IMR-90 (cell line): ENCODE results near the gene VEGFC. TPM values are rescaled to one million over a fixed set of nuclear protein-coding genes. Genes with fewer than 3 reads are reported as not detected.

Experiments used
- ATAC-seq: fragments of 200-7000 bp; cut with Tn5 transposase; 2 replicates; pipeline ENCODE4 v1.9.1; 2020; ENCODE audit warnings: low read depth, mild to moderate bottlenecking, moderate library complexity
- BruUV-seq: library from RNA; stranded (reverse); fragments of 400-500 nt; replicated peaks from 2 replicates; lab custom pipeline; 2021; lab: Mats Ljungman, UMichigan
- CTCF ChIA-PET: fragments of 300-600 bp; formaldehyde crosslinking; extraction: SDS; loops from one replicate; lab custom pipeline; 2021; ENCODE audit warnings: antibody characterized with exemption; lab: Yijun Ruan, JAX
- POLR2A ChIA-PET: fragments of 300-600 bp; sonication (Branson Sonifier 250); formaldehyde crosslinking; loops from one replicate; lab custom pipeline; 2022; ENCODE audit warnings: antibody characterized with exemption; ENCODE audit not compliant: unreplicated experiment; lab: Charles Lee
- DNase-seq: peaks from one replicate; pipeline ENCODE4 v3.0.0; 2013
- H2AFZ ChIP-seq: replicated peaks from 2 replicates; pipeline ENCODE3; 2013; ENCODE audit warnings: low read length, mild to moderate bottlenecking; ENCODE audit not compliant: poor library complexity
- H2AK5ac ChIP-seq: 2 replicates; pipeline ENCODE4 v1.6.1; 2013; ENCODE audit warnings: low read depth, low read length, inconsistent platforms
- H2AK9ac ChIP-seq: replicated peaks from 2 replicates; pipeline ENCODE3; 2013; ENCODE audit warnings: mild to moderate bottlenecking, low read depth, low read length, moderate library complexity; ENCODE audit not compliant: poor library complexity
- H2BK120ac ChIP-seq: 2 replicates; pipeline ENCODE4 v1.6.1; 2013; ENCODE audit warnings: low read depth, low read length, inconsistent platforms
- H2BK15ac ChIP-seq: 3 replicates; pipeline ENCODE4 v1.6.1; 2013; ENCODE audit warnings: low read depth, low read length, inconsistent platforms
- H2BK20ac ChIP-seq: 2 replicates; pipeline ENCODE4 v1.6.1; 2013; ENCODE audit warnings: low read depth, mild to moderate bottlenecking, inconsistent platforms, low read length, moderate library complexity
- H2BK5ac ChIP-seq: 2 replicates; pipeline ENCODE4 v1.6.1; 2013; ENCODE audit warnings: mild to moderate bottlenecking, low read depth, low read length, inconsistent platforms; ENCODE audit not compliant: poor library complexity, severe bottlenecking
- H3K14ac ChIP-seq: replicated peaks from 2 replicates; pipeline ENCODE4 v1.6.1; 2013; ENCODE audit warnings: low read depth, low read length, inconsistent platforms
- H3K18ac ChIP-seq: 2 replicates; pipeline ENCODE4 v1.6.1; 2013; ENCODE audit warnings: low read depth, low read length, control low read depth
- H3K23ac ChIP-seq: 2 replicates; pipeline ENCODE4 v1.6.1; 2013; ENCODE audit warnings: low read depth, low read length, inconsistent platforms
- H3K27ac ChIP-seq: 2 replicates; pipeline ENCODE4 v1.5.1; 2013; ENCODE audit warnings: mild to moderate bottlenecking, control low read depth, low read length; ENCODE audit not compliant: insufficient read depth
- H3K27me3 ChIP-seq: 2 replicates; pipeline ENCODE4 v1.6.1; 2013; ENCODE audit warnings: low read length; ENCODE audit not compliant: control insufficient read depth, insufficient read depth
- H3K36me3 ChIP-seq: 2 replicates; pipeline ENCODE4 v1.6.1; 2013; ENCODE audit warnings: low read length, mixed read lengths; ENCODE audit not compliant: control insufficient read depth, insufficient read depth
- H3K4ac ChIP-seq: 2 replicates; pipeline ENCODE4 v1.6.1; 2013; ENCODE audit warnings: low read depth, low read length, inconsistent platforms
- H3K4me1 ChIP-seq: 2 replicates; pipeline ENCODE4 v1.6.1; 2013; ENCODE audit warnings: low read length, mixed read lengths; ENCODE audit not compliant: control insufficient read depth, insufficient read depth
- H3K4me2 ChIP-seq: 2 replicates; pipeline ENCODE4 v1.6.1; 2013; ENCODE audit warnings: low read depth, mild to moderate bottlenecking, control low read depth, low read length, moderate library complexity
- H3K4me3 ChIP-seq: 2 replicates; pipeline ENCODE4 v1.5.1; 2013; ENCODE audit warnings: low read depth, mild to moderate bottlenecking, control low read depth, low read length, moderate library complexity; ENCODE audit not compliant: insufficient read depth
- H3K56ac ChIP-seq: 2 replicates; pipeline ENCODE4 v1.6.1; 2013; ENCODE audit warnings: low read length, inconsistent platforms; ENCODE audit not compliant: insufficient read depth; ENCODE audit errors: extremely low read depth
- H3K79me1 ChIP-seq, 2 experiments: 2 replicates each; pipeline ENCODE4 v1.6.1; 2013; ENCODE audit warnings: low read length in 2 of 2, inconsistent platforms in 1 of 2, low read depth in 1 of 2
- H3K9ac ChIP-seq: 2 replicates; pipeline ENCODE4 v1.6.1; 2013; ENCODE audit warnings: low read depth, low read length, control low read depth
- H3K9me1 ChIP-seq: 2 replicates; pipeline ENCODE4 v1.6.1; 2013; ENCODE audit warnings: low read length, inconsistent platforms; ENCODE audit not compliant: insufficient read depth
- H3K9me3 ChIP-seq: 2 replicates; pipeline ENCODE4 v1.6.1; 2013; ENCODE audit warnings: low read length; ENCODE audit not compliant: control insufficient read depth, insufficient read depth
- H4K20me1 ChIP-seq: 2 replicates; pipeline ENCODE4 v1.6.1; 2013; ENCODE audit warnings: low read length, inconsistent platforms; ENCODE audit not compliant: insufficient read depth
- H4K5ac ChIP-seq: 2 replicates; pipeline ENCODE4 v1.6.1; 2013; ENCODE audit warnings: mild to moderate bottlenecking, low read depth, low read length, control low read depth
- H4K8ac ChIP-seq, 2 experiments: 2 replicates each; pipeline ENCODE4 v1.6.1; 2013; ENCODE audit warnings: low read depth in 2 of 2, low read length in 2 of 2, control low read depth in 1 of 2, inconsistent platforms in 1 of 2
- H4K91ac ChIP-seq: 2 replicates; pipeline ENCODE4 v1.6.1; 2013; ENCODE audit warnings: low read depth, low read length, inconsistent platforms; ENCODE audit not compliant: insufficient read depth
- CEBPB ChIP-seq: IDR thresholded peaks from 2 replicates; pipeline ENCODE4 v1.6.1; 2012; ENCODE audit warnings: low read depth, low read length, improper control_type of control experiment
- CHD1 ChIP-seq: IDR thresholded peaks from 2 replicates; pipeline ENCODE4 v1.6.1; 2012; ENCODE audit warnings: low read depth, low read length, improper control_type of control experiment
- FOS ChIP-seq: fragments of 150-350 bp; IDR thresholded peaks from 2 replicates; pipeline ENCODE4 v1.6.1; 2016; ENCODE audit warnings: low read depth, low read length
- MAZ ChIP-seq: IDR thresholded peaks from 2 replicates; pipeline ENCODE4 v1.6.1; 2012; ENCODE audit warnings: low read depth, mild to moderate bottlenecking, low read length, improper control_type of control experiment, moderate library complexity, borderline replicate concordance
- NFE2L2 ChIP-seq: fragments of 150-350 bp; IDR thresholded peaks from 2 replicates; pipeline ENCODE4 v1.6.1; 2016; ENCODE audit warnings: low read depth, mild to moderate bottlenecking, low read length
- RAD21 ChIP-seq: IDR thresholded peaks from 2 replicates; pipeline ENCODE4 v1.6.1; 2012; ENCODE audit warnings: low read length, improper control_type of control experiment
- RCOR1 ChIP-seq: IDR thresholded peaks from 2 replicates; pipeline ENCODE4 v1.6.1; 2012; ENCODE audit warnings: mild to moderate bottlenecking, low read length, improper control_type of control experiment; ENCODE audit not compliant: insufficient replicate concordance
- RFX5 ChIP-seq: IDR thresholded peaks from 2 replicates; pipeline ENCODE4 v1.8.0; 2012; ENCODE audit warnings: low read depth, mild to moderate bottlenecking, low read length, moderate library complexity
- WGBS, 2 experiments: methylation state at CpG; one replicate each; pipeline versions ENCODE4 v1.1.5 to v1.1.7; 2013; ENCODE audit warnings: missing lambda C conversion rate in 2 of 2; ENCODE audit not compliant: insufficient read length in 1 of 2; ENCODE audit errors: extremely low coverage in 2 of 2; 5-methylcytosine and 5-hydroxymethylcytosine counted together
- dilution Hi-C: fragments of 300-500 bp; cut with HindIII; formaldehyde crosslinking; loops from one replicate; pipeline ENCODE4 v1.14.3; 2018; ENCODE audit warnings: low sequenced_read_pairs; ENCODE audit not compliant: unreplicated experiment
- in situ Hi-C: fragments of 300-500 bp; cut with MboI; formaldehyde crosslinking; loops from 3 replicates; pipeline ENCODE4 v1.14.3; 2019; ENCODE audit warnings: low sequenced_read_pairs, inconsistent platforms, mixed read lengths
- intact Hi-C: fragments of 100-400 bp; cut with micrococcal nuclease; formaldehyde crosslinking; loops from 2 replicates; pipeline ENCODE4 v1.10.0; 2022
- polyA plus RNA-seq, 3 experiments: library from polyadenylated mRNA; depleted of rRNA; stranded (reverse); fragments of >200 nt; gene quantifications; 2 replicates each; pipeline ENCODE4 v1.2.3, GENCODE V29; 2012; ENCODE audit warnings: low replicate concordance in 1 of 3
- total RNA-seq: library from RNA; depleted of rRNA; stranded (reverse); fragments of >200 nt; gene quantifications from 2 replicates; pipeline ENCODE4 v1.2.3, GENCODE V29; 2012
- TF ChIP-seq, protein P1 (sequence below): conservative IDR thresholded peaks from 2 replicates; pipeline ENCODE4 v1.5.1; 2012; ENCODE audit warnings: mild to moderate bottlenecking, low read depth, low read length, improper control_type of control experiment
- TF ChIP-seq, protein P2 (sequence below): fragments of 150-350 bp; IDR thresholded peaks from 2 replicates; pipeline ENCODE4 v1.6.1; 2016; ENCODE audit warnings: low read depth, mild to moderate bottlenecking, low read length, moderate library complexity, borderline replicate concordance

VEGFC gene
- total and polyA plus RNA-seq, 2 of the 4 experiments (the other 2 are of a cell fraction): 22.9 to 49.7 TPM

DNA sequence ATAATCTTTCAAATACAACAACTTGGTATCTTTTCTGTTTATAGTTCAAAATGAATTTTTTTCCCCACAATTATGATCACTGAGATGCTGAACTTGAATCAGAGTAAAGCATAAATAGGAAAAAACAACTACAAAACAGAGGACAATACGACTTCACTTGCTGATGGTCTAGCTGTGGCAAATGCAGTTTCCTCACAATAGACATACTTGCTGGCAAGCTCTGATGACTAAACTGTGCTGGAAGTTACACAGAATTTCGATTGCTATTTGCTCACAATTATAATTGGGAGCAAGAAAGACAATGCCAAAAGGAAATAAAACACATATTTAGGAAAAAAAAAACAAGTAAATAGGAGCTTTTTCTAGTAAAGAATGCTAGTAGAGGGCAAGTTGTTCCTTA lies 14.7 kb downstream of the VEGFC start:
- peaks cover 52% of the 10 kb centered on the region; the same call in 1 of the 2 replicates for H4K20me1 ChIP-seq
- no peak overlapping the region for H3K4me3 ChIP-seq
- H2AK9ac ChIP-seq: no peak overlapping the region
- no peak overlapping the region for H4K91ac ChIP-seq
- intact Hi-C loops: no loop called here
- no peaks in the 10 kb centered on the region for H3K27me3 ChIP-seq
- H2AK5ac ChIP-seq: no peak overlapping the region
- H3K79me1 ChIP-seq: peaks cover 0 to 7% of the 10 kb centered on the region in 2 experiments; a peak in 2 of 4 replicates
- H3K4me2 ChIP-seq: peak overlapping the region; percentile 25
- H3K27ac ChIP-seq: peak overlapping the region; percentile 57; the same call in 1 of the 2 replicates
- ChIA-PET POLR2A (no interaction called here), CTCF (interaction anchor here (0.5 to 1.2 kb wide), 3 partner anchors 10 to 534 kb away, joined by 3 to 7 read pairs (median 5); no protein-coding TSS in a partner anchor)
- H2BK20ac ChIP-seq: 0 out of 2 replicates have a peak overlapping the region, but pooled peaks have one; percentile 1
- H2AFZ ChIP-seq: no peak overlapping the region
- no peak overlapping the region; the same call in 1 of the 2 replicates for H4K5ac ChIP-seq
- TF ChIP-seq FOS: 0 out of 2 replicates have a peak, but pooled peaks have one; percentile 9
- no peak for TF ChIP-seq RAD21
- peak; percentile 65 for TF ChIP-seq CEBPB
- no peak for TF ChIP-seq RCOR1
- TF ChIP-seq MAZ: no peak
- TF ChIP-seq, protein P1, sequence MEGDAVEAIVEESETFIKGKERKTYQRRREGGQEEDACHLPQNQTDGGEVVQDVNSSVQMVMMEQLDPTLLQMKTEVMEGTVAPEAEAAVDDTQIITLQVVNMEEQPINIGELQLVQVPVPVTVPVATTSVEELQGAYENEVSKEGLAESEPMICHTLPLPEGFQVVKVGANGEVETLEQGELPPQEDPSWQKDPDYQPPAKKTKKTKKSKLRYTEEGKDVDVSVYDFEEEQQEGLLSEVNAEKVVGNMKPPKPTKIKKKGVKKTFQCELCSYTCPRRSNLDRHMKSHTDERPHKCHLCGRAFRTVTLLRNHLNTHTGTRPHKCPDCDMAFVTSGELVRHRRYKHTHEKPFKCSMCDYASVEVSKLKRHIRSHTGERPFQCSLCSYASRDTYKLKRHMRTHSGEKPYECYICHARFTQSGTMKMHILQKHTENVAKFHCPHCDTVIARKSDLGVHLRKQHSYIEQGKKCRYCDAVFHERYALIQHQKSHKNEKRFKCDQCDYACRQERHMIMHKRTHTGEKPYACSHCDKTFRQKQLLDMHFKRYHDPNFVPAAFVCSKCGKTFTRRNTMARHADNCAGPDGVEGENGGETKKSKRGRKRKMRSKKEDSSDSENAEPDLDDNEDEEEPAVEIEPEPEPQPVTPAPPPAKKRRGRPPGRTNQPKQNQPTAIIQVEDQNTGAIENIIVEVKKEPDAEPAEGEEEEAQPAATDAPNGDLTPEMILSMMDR: no peak
- TF ChIP-seq NFE2L2: no peak
- no peak for TF ChIP-seq CHD1
- TF ChIP-seq, protein P2, sequence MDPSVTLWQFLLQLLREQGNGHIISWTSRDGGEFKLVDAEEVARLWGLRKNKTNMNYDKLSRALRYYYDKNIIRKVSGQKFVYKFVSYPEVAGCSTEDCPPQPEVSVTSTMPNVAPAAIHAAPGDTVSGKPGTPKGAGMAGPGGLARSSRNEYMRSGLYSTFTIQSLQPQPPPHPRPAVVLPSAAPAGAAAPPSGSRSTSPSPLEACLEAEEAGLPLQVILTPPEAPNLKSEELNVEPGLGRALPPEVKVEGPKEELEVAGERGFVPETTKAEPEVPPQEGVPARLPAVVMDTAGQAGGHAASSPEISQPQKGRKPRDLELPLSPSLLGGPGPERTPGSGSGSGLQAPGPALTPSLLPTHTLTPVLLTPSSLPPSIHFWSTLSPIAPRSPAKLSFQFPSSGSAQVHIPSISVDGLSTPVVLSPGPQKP: no peak
- TF ChIP-seq RFX5: no peak
- H3K4ac ChIP-seq: no peak overlapping the region
- H3K56ac ChIP-seq: no peak overlapping the region
- no peak overlapping the region for H3K9ac ChIP-seq
- H2BK120ac ChIP-seq: peak overlapping the region; percentile 28
- no peaks in the 10 kb centered on the region for H3K36me3 ChIP-seq
- H2BK5ac ChIP-seq: peak overlapping the region; percentile 84
- no peak overlapping the region for H3K14ac ChIP-seq
- no peak overlapping the region for H2BK15ac ChIP-seq
- 0 out of 4 replicates have a peak overlapping the region, but pooled peaks of 1 of the 2 experiments have one; percentile 14 for H4K8ac ChIP-seq
- peaks cover 12% of the 10 kb centered on the region for H3K4me1 ChIP-seq
- in situ Hi-C loops: loop anchor here (25.0 kb wide), 2 partner anchors 391 to 559 kb away; no protein-coding TSS in a partner anchor
- dilution Hi-C loops: no loop called here
- H3K18ac ChIP-seq: no peak overlapping the region
- H3K23ac ChIP-seq: no peak overlapping the region
- DNase-seq: peak; percentile 79
- ATAC-seq: peak; percentile 30
- WGBS, 2 experiments: no CpG with 5 or more reads among the region's 2 CpGs
- no peaks in the 10 kb centered on the region for H3K9me3 ChIP-seq
- H3K9me1 ChIP-seq: peaks cover 2% of the 10 kb centered on the region; the same call in 1 of the 2 replicates
- BruUV-seq: no TSS peak
